ENCODE data around the gene GLIS1.

The GLIS1 gene

GRCh38 chr1:53535226-53535625, 203.7 kb downstream of the GLIS1 start:
- DNase-seq (ENCODE audit: low read depth in 2 of 2, low spot score in 1 of 2) = no peak

GRCh38 chr1:53532912-53533311, 206.1 kb downstream of the GLIS1 start:
- no peak for DNase-seq (ENCODE audit: low read depth in 2 of 2, low spot score in 1 of 2)

GRCh38 chr1:53532377-53532776, 206.6 kb downstream of the GLIS1 start:
- DNase-seq (ENCODE audit: low read depth in 2 of 2, low spot score in 1 of 2) = no peak

- DNase-seq (ENCODE audit: low read depth in 2 of 2, low spot score in 1 of 2) = no peak
Measured at GRCh38 chr1:53530550-53530949, 208.4 kb downstream of the GLIS1 start.

GRCh38 chr1:53529555-53529954, 209.4 kb downstream of the GLIS1 start:
- DNase-seq (ENCODE audit: low read depth in 2 of 2, low spot score in 1 of 2) = no peak

- DNase-seq (ENCODE audit: low read depth in 2 of 2, low spot score in 1 of 2) = no peak
Measured at GRCh38 chr1:53527368-53527767, 211.6 kb downstream of the GLIS1 start.

DNA sequence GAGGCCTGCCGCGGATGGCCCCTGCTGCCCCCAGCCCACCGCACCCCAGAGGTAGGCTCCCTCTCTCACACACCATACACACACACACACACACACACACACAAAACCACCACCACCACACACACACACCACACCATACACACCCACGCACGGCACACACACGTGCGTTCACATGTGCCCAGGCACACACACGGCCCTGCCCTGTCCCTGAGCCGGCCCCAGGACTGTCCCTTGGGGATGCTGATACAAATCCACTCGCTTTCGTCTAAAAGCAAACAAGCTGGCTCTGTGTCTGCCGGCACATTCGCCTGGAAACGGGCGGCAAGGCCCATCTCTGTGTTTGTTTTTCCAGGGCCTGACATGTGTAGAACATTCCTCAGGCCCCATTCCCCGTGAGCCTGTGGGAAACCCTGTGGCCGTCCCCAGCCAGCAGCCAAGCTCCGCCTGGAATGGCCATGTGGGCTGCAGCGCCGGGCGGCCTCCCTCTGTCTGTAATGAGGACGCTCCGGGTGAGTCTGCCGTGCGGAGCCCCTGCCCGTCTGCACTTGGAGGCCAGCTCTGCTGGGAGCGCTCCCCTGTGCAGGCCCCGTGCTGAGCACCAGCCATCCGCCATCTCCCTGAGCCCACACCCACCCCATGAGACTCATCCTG, 212.4 kb downstream of the GLIS1 start:
- DNase-seq (ENCODE audit: low read depth in 2 of 2, low spot score in 1 of 2) = no peak

- no peak for DNase-seq (ENCODE audit: low read depth in 2 of 2, low spot score in 1 of 2)
Measured at GRCh38 chr1:53525595-53525994, 213.4 kb downstream of the GLIS1 start.

- no peak for DNase-seq (ENCODE audit: low read depth in 2 of 2, low spot score in 1 of 2)
Measured at GRCh38 chr1:53524428-53525375, 214.3 kb downstream of the GLIS1 start.

GRCh38 chr1:53521924-53522552, 216.9 kb downstream of the GLIS1 start:
- no peak for DNase-seq (ENCODE audit: low read depth in 2 of 2, low spot score in 1 of 2)

DNA sequence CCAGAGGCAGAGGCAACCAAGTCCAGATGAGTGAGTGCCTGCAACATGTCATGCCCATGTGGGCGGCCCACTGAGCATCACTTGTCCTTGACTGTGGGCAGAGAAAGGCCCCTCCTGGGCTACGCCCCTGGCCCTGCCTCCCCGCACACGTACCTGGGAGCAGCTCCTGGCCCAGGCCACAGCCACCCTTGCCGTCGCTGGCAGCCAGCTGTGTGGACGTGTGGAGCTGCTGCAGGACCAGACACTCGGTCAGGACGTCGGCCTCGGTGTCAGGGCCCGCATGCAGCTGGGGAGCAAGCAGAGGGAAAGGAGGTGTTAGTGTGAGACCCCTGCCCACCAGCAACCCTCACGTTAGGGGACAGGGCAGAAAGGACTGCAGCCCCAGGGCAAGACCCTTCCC, 218.5 kb downstream of the GLIS1 start:
- no peak for DNase-seq (ENCODE audit: low read depth in 2 of 2, low spot score in 1 of 2)

DNA sequence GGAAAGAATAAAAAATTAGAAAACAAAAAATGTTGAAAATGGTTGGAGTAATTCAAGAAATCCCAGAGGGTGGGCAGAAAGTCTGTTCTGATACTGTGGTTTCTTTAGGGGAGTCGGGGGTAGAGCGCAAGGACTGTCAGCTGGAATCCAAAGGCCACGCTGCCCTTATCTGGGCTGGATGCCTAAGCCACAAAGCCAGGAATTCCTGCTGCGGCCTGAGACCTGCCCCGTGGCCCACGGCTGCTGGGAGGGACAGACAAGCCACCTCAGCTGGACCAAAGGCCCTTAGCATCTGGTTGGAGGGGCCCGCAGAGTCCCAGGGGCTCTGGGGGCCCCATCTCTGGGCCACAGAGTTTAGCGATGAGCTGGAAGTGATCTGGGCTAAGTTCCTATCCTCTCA, 219.5 kb downstream of the GLIS1 start:
- DNase-seq (ENCODE audit: low read depth in 2 of 2, low spot score in 1 of 2) = no peak

- no peak for DNase-seq (ENCODE audit: low read depth in 2 of 2, low spot score in 1 of 2)
Measured at GRCh38 chr1:53518775-53519174, 220.2 kb downstream of the GLIS1 start.

- no peak for DNase-seq (ENCODE audit: low read depth in 2 of 2, low spot score in 1 of 2)
Measured at GRCh38 chr1:53517821-53518352, 221.1 kb downstream of the GLIS1 start.

- DNase-seq (ENCODE audit: low read depth in 2 of 2, low spot score in 1 of 2) = no peak
Measured at GRCh38 chr1:53517109-53517508, 221.9 kb downstream of the GLIS1 start.

GRCh38 chr1:53516181-53516580, 222.8 kb downstream of the GLIS1 start:
- no peak for DNase-seq (ENCODE audit: low read depth in 2 of 2, low spot score in 1 of 2)

DNA sequence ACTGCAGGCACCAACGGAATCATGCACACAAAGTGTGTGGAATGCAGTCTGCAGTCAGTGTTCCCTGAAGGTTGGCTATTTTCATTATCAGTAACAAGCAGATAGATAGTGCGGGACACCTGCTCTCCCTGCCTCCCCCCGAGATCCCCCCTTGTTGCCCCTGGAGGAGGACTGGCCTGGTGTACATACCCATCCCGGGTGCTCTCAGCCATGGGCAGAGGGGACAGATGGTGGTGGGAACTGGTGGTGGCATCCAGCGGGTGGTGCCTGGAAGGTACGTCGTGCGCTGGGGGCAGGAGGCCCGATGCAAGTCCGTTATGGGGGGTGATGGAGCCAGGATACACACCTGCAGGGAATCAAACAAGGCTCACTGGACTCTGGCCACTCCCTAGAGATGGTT, 224.5 kb downstream of the GLIS1 start:
- DNase-seq (ENCODE audit: low read depth in 2 of 2, low spot score in 1 of 2) = no peak

DNA sequence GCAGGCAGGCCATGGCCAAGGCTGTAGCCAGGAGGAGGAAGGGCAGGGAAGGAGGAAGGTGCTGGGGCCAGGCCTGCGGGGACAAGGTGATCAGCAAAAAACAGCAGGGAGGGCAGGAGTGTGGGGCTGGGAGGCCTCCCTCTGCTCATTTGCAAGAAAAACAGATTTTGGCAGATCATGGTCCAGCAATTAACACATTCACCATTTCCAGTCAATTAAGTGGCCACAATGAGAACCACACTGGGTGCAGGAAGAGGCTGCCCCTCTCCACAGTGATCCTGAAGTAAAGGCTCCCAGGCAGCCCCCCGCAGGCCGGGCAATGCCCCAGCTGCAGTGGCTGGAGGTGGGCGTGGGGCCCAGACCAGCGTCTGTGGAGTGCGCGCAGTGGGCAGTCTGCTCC, 225.1 kb downstream of the GLIS1 start:
- no peak for DNase-seq (ENCODE audit: low read depth in 2 of 2, low spot score in 1 of 2)

DNA sequence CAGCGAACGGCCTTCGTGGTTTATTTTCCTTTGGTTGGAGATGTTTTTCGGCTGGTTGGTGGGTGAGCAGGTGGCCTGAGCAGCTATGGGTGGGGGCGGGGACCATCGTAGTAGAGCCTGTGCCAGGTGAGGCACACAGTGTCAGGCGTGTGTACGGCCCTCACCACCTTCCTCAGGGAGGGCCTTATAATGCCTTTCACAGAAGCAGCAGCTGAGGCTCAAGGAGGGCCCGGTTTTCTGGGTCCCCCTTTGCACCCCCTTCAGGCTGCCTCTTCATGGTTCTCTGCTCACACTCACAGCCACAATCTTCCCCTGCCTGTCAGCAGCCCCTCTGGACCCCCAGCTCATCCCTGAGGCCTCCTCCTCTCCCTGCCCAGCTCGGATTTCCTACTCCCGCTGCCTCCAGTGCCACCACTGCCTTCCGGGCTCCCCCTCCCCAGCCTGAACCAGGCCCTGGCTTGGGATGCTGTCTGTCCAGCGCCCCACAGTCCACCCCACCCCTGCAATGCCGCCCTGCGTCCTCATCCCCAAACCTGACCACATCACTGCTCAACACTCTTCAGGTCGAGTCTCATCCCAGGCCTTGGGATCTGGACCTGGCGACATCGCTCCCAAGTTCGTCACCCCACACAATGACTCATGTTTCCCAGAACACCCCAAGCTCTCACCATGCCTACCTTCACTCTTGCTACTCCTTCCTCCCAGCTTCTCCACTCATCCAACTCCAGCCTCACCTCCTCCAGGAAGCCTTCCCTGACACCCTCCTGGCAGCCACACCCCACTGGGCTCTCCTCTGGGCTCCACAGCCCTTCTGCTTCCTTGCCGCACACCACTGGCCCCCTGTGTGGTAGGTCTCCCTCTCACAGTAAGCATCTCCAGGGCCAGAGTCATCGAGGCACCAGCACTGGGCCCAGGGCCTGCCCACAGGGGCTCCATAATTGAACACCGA, 225.9 kb downstream of the GLIS1 start:
- DNase-seq (ENCODE audit: low read depth in 2 of 2, low spot score in 1 of 2) = no peak

DNA sequence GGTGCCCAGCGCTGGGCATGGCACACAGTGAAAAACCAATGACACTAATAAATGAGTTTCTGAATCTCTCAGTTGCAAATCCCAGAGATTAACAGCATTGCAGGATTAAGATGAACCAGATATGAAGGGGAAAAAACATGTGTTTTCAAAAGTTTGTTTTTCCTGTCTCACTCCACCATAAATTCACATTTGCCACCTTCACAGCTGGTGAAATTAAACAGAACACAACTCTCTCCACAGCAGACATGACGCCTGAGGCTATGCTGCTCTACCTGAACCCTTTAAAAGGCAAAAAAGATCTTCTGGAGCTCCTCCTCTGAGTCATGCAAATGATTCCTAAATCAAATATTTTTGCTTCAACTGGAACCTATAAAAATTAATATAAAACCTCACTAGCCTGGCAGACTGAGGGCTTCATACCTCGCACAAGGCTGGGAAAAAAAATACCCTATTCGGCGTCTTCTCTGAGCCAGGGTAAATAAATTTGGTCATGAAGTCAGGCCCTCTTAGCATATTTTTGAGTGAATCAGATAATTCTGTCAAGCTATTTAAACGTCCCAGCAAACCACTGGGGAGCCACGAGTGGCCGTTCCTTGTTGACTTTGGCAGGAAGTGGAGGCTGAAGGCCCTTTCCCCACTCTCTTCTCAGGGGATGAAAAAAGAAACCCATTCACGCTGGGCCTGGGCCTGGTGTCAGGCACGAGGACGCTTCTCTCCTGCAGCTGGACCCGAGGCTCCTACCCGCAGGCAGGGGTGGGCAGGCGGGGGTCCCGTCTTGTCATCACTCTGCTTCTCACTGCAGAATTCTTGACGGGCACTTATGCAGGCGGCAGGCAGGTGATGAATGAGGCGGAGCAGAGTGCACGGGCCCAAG, 226.8 kb downstream of the GLIS1 start:
- no peak for DNase-seq (ENCODE audit: low read depth in 2 of 2, low spot score in 1 of 2)

All from stimulated activated CD8-positive, alpha-beta memory T cell treated with anti-CD3 and anti-CD28 coated beads, Interleukin-4, amount 100 ng/mL, for 1 hour (primary cell).